CMK (cell line): ENCODE results near the gene RTN4IP1.
"Not testable (repeated sequence)": the region's sequence is repeated elsewhere in the genome, so short reads cannot be mapped to it uniquely, and the experiment has no call there.

Source experiments
- DNase-seq: peaks from one replicate; pipeline ENCODE4 v3.0.0-alpha.2; 2010; ENCODE audit warnings: low read depth

RTN4IP1 gene

DNA sequence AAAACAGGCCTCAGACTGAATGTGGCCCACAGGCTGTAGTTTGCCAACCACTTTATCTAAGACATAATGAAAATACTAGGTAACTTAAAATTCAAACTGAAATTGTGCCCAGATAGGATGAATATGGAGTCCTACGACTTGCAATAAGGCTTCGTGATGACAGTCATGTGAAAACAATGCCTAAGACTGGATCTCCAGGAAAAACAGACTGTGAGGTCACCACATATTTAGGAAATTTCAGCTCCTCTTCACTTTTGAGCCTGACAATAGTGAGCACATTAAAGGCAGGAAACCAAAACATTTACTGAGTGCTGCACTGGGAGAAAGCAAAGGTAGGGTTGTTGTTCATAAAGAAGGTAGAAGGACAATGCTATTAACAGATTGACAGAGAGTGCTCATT lies 50.0 kb downstream of the RTN4IP1 start:
- no peak for DNase-seq

GRCh38 chr6:106574741-106575458 lies 54.4 kb downstream of the RTN4IP1 start:
- DNase-seq: no peak

DNA sequence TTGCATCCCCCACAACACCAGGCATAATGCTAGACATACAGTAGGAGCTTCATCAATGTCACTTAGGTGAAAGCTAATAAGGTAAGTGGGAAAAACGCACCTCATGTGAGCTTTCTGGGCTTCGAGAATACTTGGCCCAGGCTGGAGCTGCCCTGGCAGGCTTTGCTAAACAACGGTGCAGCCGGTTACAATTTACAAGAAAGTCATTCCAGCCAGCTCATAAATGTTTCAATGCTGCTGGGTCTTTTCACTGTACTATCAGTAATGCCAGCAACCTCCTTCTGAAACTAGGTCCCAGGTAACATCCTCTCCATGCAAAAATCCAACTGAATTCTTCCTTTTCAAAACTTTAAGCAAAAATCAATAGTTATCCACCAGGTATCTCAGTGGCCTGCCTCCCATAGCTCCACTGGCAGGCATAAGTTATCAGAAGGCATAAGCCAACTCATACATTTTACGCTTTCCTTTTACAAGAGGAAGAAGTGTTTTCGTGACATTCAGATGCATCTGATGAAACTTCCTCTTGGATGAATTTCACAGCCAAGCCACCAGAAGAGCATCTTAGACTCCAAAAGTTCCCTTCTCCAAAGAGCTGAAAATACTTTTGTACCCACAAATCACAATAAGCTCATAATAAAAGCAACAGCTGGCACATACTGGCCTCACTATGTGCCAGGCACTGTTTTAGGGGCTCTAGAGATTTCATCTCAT lies 56.3 kb downstream of the RTN4IP1 start:
- no peak for DNase-seq

- no peak for DNase-seq
Measured at GRCh38 chr6:106572436-106572835, 56.9 kb downstream of the RTN4IP1 start.

- no peak for DNase-seq
Measured at GRCh38 chr6:106569428-106569827, 59.9 kb downstream of the RTN4IP1 start.

GRCh38 chr6:106568530-106568929 lies 60.8 kb downstream of the RTN4IP1 start:
- no peak for DNase-seq

DNA sequence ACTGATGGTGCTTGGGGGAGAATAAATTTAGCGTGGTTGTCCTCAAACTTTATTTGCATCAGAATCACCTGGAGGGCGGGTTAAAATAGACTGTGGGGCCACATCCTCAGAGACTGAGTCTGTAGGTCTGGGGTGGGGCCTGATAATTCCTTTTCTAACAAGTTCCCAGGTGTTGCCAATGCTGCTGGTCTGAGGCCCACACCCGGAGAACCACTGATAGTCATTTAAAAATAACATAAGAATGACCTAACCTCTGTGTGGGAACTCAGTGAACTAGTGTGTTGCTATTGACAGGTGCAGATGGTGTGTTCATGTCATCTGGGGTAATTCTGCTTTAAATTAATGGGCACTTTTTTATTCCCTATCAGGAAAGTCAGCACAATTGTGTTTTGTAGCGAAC lies 64.8 kb downstream of the RTN4IP1 start:
- DNase-seq: no peak

- DNase-seq: no peak
Measured at GRCh38 chr6:106563614-106564013, 65.7 kb downstream of the RTN4IP1 start.

GRCh38 chr6:106561686-106562405 lies 67.5 kb downstream of the RTN4IP1 start:
- no peak for DNase-seq

DNA sequence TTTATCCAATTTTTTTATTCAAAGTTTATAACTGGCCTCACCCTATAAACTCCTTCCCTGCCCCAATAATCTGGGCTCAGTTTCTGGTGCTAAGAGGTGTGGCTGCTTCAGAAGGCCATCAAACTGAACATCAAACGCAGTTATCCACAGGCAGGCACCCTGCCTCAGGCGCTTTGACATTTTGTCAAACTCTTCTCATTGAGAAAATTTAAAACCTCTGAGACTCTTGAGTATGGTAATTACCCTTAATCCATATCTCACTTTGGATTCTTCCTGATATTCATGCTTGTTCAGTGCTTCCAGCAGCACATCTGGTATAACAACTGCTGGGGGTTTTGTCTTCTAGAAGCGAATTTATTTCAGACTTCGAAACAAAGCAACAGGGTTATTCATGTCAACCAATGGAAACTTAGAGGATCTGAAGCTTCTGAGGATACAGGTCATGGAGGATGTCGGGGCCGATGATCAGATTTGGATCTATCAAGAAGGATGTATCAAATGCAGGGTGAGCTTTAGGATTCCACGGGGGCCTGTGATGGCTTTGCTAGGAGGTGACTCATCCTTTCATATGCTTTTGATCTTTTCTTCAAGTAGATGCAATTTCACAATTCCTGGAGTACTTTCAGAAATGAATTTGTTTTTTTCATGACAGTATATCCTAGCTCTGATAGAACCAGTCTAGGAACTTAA lies 68.2 kb downstream of the RTN4IP1 start:
- no peak for DNase-seq

- DNase-seq: not testable (repeated sequence)
Measured at GRCh38 chr6:106559659-106560058, 69.6 kb downstream of the RTN4IP1 start.

DNA sequence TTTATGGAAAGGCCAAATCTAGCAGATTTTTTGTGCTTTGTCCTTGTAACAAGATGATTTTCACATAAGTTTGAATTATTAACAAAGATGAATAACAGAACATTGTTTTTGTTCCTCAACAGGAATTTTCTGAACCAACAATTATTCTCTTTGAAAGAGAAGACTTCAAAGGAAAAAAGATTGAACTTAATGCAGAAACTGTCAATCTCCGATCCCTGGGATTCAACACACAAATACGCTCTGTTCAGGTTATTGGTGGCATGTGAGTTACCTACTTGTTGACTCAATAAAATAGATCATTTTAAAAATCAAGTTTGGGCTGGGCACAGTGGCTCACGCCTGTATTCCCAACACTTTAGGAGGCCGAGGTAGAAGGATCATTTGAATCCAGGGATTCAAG lies 70.9 kb downstream of the RTN4IP1 start:
- DNase-seq: no peak

DNA sequence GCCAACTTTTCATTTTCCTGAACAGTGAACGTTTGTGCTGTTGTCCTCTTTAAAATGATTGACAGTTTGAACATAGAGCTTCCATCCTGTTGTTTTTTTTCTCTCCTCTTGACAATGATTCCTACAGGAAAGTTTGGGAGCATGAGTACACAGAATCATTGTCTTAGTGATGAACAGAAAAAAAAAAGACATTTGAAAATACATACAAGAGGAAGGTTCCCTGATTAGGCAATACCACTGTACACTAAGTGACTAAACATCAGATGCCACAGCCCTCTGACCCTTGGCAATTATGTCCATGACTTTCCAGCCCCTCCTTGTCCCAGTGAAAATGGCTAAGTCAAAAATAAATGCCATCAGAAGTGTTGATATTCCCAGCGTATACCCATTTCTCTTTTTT lies 71.5 kb downstream of the RTN4IP1 start:
- no peak for DNase-seq

DNA sequence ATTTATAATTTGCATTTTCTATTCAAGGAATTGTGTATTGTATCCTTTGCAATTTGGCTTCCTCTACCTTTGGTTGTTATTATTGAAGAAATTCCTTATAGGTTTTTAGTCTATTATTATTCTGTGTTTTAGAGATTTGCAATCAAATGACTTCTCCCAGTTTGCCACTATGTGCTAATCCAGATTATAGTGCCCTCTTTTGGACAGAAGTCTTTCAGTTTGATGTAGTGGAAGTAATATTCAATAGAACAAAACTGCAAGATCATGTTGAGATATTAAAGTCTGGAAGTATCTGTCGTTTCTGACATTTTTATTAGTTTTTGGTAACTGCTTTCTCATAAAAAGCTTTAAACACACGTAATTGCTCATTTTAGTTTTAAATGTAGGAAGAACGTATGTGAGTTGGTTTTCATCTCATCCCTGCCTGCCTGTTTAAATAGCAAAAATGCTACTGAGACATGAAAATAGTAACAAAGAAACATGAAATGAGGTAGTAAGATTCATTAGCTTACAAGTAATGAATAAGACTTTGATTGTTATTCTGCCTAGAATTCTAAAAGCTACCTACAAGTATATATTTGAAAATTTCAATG lies 72.8 kb downstream of the RTN4IP1 start:
- DNase-seq: no peak

- DNase-seq: no peak
Measured at GRCh38 chr6:106555767-106556166, 73.5 kb downstream of the RTN4IP1 start.

- no peak for DNase-seq
Measured at GRCh38 chr6:106553440-106553839, 75.9 kb downstream of the RTN4IP1 start.

- no peak for DNase-seq
Measured at GRCh38 chr6:106551155-106551554, 78.1 kb downstream of the RTN4IP1 start.

GRCh38 chr6:106549521-106549920 lies 79.8 kb downstream of the RTN4IP1 start:
- no peak for DNase-seq

GRCh38 chr6:106548926-106549455 lies 80.3 kb downstream of the RTN4IP1 start:
- DNase-seq: not testable (repeated sequence)

DNA sequence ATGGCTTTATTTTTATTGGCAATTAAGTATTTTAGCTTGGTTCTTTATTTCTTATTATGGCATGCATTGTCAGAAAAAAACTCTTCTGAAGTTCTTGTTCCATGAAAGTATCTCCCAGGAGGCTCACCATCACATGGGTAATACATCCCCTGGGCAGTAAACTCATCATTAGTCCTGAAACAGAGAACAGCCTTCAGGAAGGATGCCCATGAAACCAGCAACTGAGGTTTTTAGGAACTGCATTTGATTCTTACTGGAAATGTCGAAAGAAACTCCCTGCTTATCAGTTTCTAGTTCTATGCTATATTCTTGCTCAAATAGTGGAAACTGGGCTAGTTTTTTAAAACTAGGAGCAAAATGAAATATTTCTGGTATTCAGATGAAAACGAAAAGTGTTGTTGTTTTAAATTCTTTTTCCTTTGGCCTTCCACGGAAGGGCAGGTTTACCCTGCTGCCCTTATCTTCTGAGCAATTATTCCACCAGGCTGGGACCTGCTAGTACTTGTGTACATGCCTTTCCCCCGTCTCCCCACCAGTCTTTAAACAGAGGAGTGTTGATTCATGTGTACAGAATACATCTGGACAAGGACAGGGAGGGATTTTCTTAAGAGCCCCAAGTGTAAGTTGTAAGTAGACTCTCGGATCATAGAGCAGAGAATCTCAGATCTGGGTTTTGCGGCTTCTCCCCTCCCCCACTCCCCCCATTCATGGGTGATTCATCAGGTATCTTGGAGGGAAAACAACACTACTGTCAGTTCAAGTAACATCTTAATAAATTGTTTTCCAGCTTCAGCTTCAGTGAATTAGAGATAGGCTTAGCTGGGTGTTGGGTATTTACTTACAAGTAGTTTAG lies 81.5 kb downstream of the RTN4IP1 start:
- no peak for DNase-seq
